Cardiac fibroblast (primary cell): Measurements from ENCODE around the gene ACTR5.

Experiments used
- DNase-seq, 2 donors: peaks; one replicate each; pipeline versions ENCODE4 v3.0.0 to v3.0.0-alpha.2; 2010; ENCODE audit warnings: low read depth in 2 of 2
- H3K4me3 ChIP-seq, 2 donors: replicated peaks in 1 of 2; 1 replicate in 1 of 2; 2 replicates in 1 of 2; pipeline ENCODE4 v1.5.1; 2011; ENCODE audit warnings: low read depth in 2 of 2, low read length in 2 of 2, mild to moderate bottlenecking in 2 of 2, moderate library complexity in 1 of 2
- TF ChIP-seq, protein P1 (sequence below): IDR thresholded peaks from one replicate; pipeline ENCODE4 v1.5.1; 2011; ENCODE audit warnings: low read depth, mild to moderate bottlenecking, low read length, inconsistent platforms

ACTR5 gene

DNA sequence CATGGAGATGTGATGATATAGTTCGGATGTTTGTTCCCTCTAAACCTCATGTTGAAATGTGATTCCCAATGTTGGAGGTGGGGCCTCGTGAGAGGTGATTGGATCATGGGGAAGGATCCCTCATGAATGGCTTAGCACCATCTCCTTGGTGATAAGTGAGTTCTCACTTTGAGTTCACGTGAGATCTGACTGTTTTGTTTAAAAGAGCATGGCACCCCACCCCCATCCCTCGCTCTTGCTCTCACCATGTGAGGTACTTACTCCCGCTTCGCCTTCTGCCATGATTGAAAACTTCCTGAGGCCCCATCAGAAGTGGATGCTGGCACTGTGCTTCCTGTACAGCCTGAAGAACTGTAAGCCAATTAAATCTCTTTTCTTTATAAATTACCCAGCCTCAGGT lies 13.1 kb upstream of the ACTR5 start:
- TF ChIP-seq, protein P1, sequence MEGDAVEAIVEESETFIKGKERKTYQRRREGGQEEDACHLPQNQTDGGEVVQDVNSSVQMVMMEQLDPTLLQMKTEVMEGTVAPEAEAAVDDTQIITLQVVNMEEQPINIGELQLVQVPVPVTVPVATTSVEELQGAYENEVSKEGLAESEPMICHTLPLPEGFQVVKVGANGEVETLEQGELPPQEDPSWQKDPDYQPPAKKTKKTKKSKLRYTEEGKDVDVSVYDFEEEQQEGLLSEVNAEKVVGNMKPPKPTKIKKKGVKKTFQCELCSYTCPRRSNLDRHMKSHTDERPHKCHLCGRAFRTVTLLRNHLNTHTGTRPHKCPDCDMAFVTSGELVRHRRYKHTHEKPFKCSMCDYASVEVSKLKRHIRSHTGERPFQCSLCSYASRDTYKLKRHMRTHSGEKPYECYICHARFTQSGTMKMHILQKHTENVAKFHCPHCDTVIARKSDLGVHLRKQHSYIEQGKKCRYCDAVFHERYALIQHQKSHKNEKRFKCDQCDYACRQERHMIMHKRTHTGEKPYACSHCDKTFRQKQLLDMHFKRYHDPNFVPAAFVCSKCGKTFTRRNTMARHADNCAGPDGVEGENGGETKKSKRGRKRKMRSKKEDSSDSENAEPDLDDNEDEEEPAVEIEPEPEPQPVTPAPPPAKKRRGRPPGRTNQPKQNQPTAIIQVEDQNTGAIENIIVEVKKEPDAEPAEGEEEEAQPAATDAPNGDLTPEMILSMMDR: no peak

DNA sequence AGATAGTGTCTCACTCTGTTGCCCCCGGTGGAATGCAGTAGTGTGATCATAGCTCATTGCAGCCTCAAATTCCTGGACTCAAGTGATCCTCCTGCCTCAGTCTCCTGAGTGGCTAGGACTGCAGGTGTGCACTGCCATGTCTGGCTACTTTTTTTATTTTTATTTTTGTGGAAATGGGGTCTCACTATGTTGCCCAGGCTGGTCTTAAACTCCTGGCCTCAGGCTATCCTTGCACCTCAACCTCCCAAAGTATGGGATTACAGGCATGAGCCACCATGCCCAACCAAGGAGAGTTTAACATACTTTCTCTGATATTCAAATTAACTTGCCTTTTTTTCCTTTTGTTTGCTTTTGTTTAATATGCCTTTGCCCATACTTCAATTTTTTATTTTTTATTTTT lies 10.4 kb upstream of the ACTR5 start:
- no peak for DNase-seq
- H3K4me3 ChIP-seq: no peak overlapping the region
- TF ChIP-seq, protein P1: no peak

More for the DNA sequence above, 13.1 kb upstream of the ACTR5 start:
- no peak overlapping the region for H3K4me3 ChIP-seq
- DNase-seq: no peak

DNA sequence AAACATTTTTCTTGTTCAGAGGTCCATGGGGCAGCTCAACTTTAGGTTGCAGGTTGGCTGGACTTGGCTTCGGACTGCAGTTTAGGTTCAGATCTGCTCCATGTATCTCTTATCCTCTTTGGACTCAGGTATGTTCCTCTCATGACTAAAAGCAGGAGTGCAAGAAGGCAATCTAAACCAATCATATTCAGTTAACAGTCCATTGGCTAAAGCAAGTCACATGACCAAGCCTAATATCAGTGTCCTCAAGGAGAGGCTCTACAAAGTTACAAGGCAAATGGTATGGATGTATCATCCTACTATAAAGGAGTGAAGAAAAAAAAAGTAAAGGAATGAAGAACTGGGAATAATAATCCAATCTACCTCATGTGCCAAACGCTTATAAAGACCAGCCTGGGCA lies 2.5 kb upstream of the ACTR5 start:
- no peak for DNase-seq
- TF ChIP-seq, protein P1: no peak
- no peak overlapping the region for H3K4me3 ChIP-seq

DNA sequence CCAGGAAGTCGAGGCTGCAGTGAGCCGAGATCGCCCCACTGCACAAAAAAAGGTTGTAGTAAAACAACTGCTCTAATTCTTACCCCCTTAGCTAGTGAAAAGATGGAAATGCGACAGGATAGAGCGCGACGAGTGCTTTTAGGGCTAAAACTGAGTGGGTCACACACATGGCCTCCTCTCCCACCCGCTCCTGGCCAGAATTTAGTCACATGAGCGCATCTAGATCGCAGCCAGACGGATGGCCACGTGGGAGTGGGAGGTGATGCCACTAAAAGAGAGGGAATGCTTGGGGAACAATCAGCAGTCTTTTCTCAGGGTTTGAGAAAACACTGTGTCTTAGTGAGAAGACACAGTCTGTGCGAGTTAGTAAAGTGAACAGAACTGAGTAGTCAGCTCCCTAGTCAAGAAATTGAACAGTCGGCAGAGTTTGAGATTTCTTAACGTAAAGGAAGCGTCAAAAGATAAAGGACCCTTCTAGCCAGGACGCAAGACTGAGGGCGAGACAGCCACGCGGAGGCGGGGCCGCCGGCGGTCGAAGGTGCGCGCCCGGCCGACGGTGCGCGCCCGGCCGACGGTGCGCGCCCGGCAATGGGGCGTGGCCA lies 664 bp upstream of the ACTR5 start:
- no peak for DNase-seq
- peak overlapping the region; percentile 25 to 75 for H3K4me3 ChIP-seq
- TF ChIP-seq, protein P1: no peak

DNA sequence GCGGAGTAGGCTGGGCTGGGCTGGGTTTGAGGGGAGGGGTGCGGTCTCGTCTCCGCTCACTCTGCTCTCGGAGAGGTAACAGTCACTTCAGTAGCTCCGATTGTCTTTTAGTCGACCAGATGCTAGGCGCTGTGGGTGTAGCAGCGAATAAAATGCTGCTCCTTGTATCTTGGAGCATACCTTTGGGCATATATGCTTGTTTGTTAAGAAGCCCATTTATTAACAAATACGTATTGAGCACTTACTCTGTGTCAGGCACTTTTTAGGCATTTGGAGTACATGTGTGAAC lies 545 bp downstream of the ACTR5 start:
- peak overlapping the region; percentile 75 to 93 for H3K4me3 ChIP-seq
- TF ChIP-seq, protein P1: no peak
- no peak for DNase-seq

DNA sequence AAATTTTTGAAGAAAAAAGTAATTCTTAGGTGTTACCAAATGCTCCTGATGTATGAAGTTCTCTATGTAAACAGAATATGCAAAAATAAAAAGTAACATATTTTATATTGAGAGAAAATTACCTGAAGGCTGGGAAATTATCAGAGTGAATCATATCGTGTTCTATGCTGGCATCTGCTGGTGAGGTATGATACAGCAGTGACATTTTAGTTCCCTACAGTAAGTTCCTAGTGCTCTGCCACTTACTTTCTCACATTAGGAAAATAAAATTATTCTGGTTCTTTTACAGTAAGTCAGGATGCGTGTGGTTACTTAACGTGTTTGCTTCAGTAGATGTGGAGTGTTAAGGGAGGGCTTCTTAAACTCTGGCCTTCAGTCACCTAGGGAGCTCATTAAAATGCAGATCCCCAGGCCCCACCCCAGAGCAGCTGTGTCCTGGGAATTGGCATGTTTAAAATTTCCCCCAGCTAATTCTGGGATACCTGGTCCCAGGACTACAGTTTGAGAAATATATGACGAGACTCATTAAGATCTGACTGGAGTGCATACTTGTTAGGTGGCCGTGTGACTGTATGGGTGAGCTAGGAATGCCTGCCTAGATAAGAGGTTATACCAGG lies 3.2 kb downstream of the ACTR5 start:
- H3K4me3 ChIP-seq: no peak overlapping the region
- peak; percentile 62 to 64 for DNase-seq
- TF ChIP-seq, protein P1: peak; percentile 67

DNA sequence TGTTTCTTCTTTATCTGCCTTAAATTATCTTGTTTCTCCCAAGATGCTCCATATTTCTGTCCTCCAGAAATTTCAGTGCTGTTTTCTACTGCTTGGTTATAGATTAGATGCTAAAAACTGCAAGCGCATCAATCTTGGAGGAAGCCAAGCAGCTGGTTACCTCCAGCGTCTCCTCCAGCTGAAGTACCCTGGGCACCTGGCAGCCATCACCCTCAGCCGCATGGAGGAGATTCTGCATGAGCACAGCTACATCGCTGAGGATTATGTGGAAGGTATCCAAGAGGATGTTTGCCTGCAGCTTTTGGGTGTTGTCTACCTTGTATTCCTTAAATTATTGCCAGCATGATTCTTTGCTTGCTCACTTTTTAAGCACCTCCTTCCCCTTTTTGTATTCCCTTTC lies 3.8 kb downstream of the ACTR5 start:
- TF ChIP-seq, protein P1: no peak
- no peak overlapping the region for H3K4me3 ChIP-seq
- DNase-seq: no peak
